Progenitor cell of endocrine pancreas (in vitro differentiated cells): ENCODE results near the gene FAM135A. TPM values are rescaled to one million over a fixed set of nuclear protein-coding genes. Genes with fewer than 3 reads are reported as not detected.
"Not testable (repeated sequence)": the region's sequence is repeated elsewhere in the genome, so short reads cannot be mapped to it uniquely, and the experiment has no call there.

Experiments
- DNase-seq: peaks from one replicate; pipeline ENCODE4 v3.0.0; 2021; ENCODE audit warnings: low spot score; ENCODE audit not compliant: unreplicated experiment
- H3K27ac Mint-ChIP-seq: 2 replicates; pipeline ENCODE4 v1.8.0; 2021; ENCODE audit warnings: mild to moderate bottlenecking, moderate library complexity, mixed read lengths
- H3K27me3 Mint-ChIP-seq: 2 replicates; pipeline ENCODE4 v1.8.0; 2021; ENCODE audit warnings: mixed read lengths
- H3K36me3 Mint-ChIP-seq: 2 replicates; pipeline ENCODE4 v1.8.0; 2022; ENCODE audit warnings: mixed read lengths; ENCODE audit not compliant: insufficient read depth
- H3K4me1 Mint-ChIP-seq: 2 replicates; pipeline ENCODE4 v1.8.0; 2021; ENCODE audit warnings: low read depth, mixed read lengths
- H3K4me3 Mint-ChIP-seq: 2 replicates; pipeline ENCODE4 v1.8.0; 2021; ENCODE audit warnings: low read depth, mild to moderate bottlenecking, moderate library complexity, mixed read lengths
- H3K9me3 Mint-ChIP-seq: 2 replicates; pipeline ENCODE4 v1.8.0; 2021; ENCODE audit warnings: low read depth, mixed read lengths
- CTCF ChIP-seq: fragments of 200-600 bp; sonication (generic); IDR thresholded peaks from one replicate; pipeline ENCODE4 v1.5.0; 2021; ENCODE audit warnings: antibody characterized with exemption, mild to moderate bottlenecking; ENCODE audit not compliant: unreplicated experiment
- total RNA-seq: library from RNA; stranded (reverse); gene quantifications from 2 replicates; pipeline ENCODE4 v1.2.1, GENCODE V29; 2021

The FAM135A gene
- total RNA-seq, 1 donor from 2014 or later: 31.9 TPM

- no peak for TF ChIP-seq CTCF
- Mint-ChIP-seq H3K9me3 (no peaks in the 10 kb centered on the region), H3K27me3 (no peaks in the 10 kb centered on the region), H3K27ac (no peak overlapping the region), H3K4me3 (no peak overlapping the region), H3K4me1 (no peaks in the 10 kb centered on the region), H3K36me3 (peaks cover 3% of the 10 kb centered on the region)
- DNase-seq: no peak
These were observed 144.7 kb downstream of the FAM135A start for GRCh38 chr6:70557998-70558397.

GRCh38 chr6:70562401-70562800 lies 149.1 kb downstream of the FAM135A start:
- not testable (repeated sequence) for H3K4me3 Mint-ChIP-seq, H3K9me3 Mint-ChIP-seq, H3K27me3 Mint-ChIP-seq, H3K4me1 Mint-ChIP-seq, H3K36me3 Mint-ChIP-seq, H3K27ac Mint-ChIP-seq, DNase-seq

GRCh38 chr6:70563530-70563929 lies 150.2 kb downstream of the FAM135A start:
- H3K4me1 Mint-ChIP-seq: peaks cover 4% of the 10 kb centered on the region
- no peaks in the 10 kb centered on the region for H3K9me3 Mint-ChIP-seq
- DNase-seq: no peak
- H3K27me3 Mint-ChIP-seq: no peaks in the 10 kb centered on the region
- H3K4me3 Mint-ChIP-seq: no peak overlapping the region
- no peak for TF ChIP-seq CTCF
- no peak overlapping the region for H3K27ac Mint-ChIP-seq
- H3K36me3 Mint-ChIP-seq: peaks cover 7% of the 10 kb centered on the region

- H3K27me3 Mint-ChIP-seq: no peaks in the 10 kb centered on the region
- H3K36me3 Mint-ChIP-seq: peaks cover 12% of the 10 kb centered on the region
- peak; percentile 41 for TF ChIP-seq CTCF
- DNase-seq: peak; percentile 88
- H3K9me3 Mint-ChIP-seq: peaks cover 3% of the 10 kb centered on the region
- peaks cover 4% of the 10 kb centered on the region for H3K4me1 Mint-ChIP-seq
- peak within 1 kb of the TSS; percentile 90 for H3K27ac Mint-ChIP-seq
- peak within 1 kb of the TSS; percentile 79 for H3K4me3 Mint-ChIP-seq
These were observed 153.6 kb downstream of the FAM135A start, which contains the start of gene SDHAF4 for GRCh38 chr6:70566751-70567382. SDHAF4 (plus strand) TSS chr6:70566930; CDS start chr6:70566941, 11 bp downstream.

GRCh38 chr6:70574643-70575042 lies 161.3 kb downstream of the FAM135A start:
- Mint-ChIP-seq H3K4me1 (peaks cover 17% of the 10 kb centered on the region), H3K4me3 (no peak overlapping the region), H3K9me3 (peaks cover 3% of the 10 kb centered on the region), H3K27ac (no peak overlapping the region), H3K27me3 (no peaks in the 10 kb centered on the region), H3K36me3 (peaks cover 4% of the 10 kb centered on the region)
- TF ChIP-seq CTCF: no peak
- DNase-seq: no peak

- DNase-seq: no peak
- Mint-ChIP-seq H3K9me3 (no peaks in the 10 kb centered on the region), H3K4me1 (peaks cover 17% of the 10 kb centered on the region), H3K36me3 (peaks cover 7% of the 10 kb centered on the region), H3K27me3 (no peaks in the 10 kb centered on the region), H3K27ac (no peak overlapping the region), H3K4me3 (no peak overlapping the region)
- no peak for TF ChIP-seq CTCF
These were observed 162.7 kb downstream of the FAM135A start for GRCh38 chr6:70575899-70576495.
